Pancreas (tissue), 10 donors: ENCODE results near the gene CHD9. TPM values are rescaled to one million over a fixed set of nuclear protein-coding genes. Genes with fewer than 3 reads are reported as not detected.
"Not testable (repeated sequence)": the region's sequence is repeated elsewhere in the genome, so short reads cannot be mapped to it uniquely, and the experiment has no call there.

Experiments
- ATAC-seq, 4 donors: fragments of 200-7000 bp; cut with Tn5 transposase; one replicate each; pipeline versions ENCODE4 v1.8.0 to v1.9.1; 2020; ENCODE audit warnings: mild to moderate bottlenecking in 4 of 4, moderate library complexity in 4 of 4
- DNase-seq, 6 donors: peaks; one replicate each; pipeline ENCODE4 v3.0.0-alpha.2; 2020
- FAIRE-seq: peaks from 2 replicates; lab custom pipeline; 2012; peaks lifted over from hg19 to GRCh38; lab: Jason Lieb, UNC
- H3K27ac ChIP-seq, 4 donors: fragments of 200-600 bp; sonication (generic); 1 replicate in 3 of 4; 2 replicates in 1 of 4; pipeline versions ENCODE4 v1.5.0 to v1.8.0; 2020
- H3K27me3 ChIP-seq, 4 donors: fragments of 200-600 bp; one replicate each; pipeline ENCODE4 v1.8.0; 2021
- H3K36me3 ChIP-seq, 3 donors: fragments of 200-600 bp; sonication (generic) in 1 of 3; one replicate each; pipeline versions ENCODE4 v1.5.0 to v1.8.0; 2020 to 2021
- H3K4me1 ChIP-seq, 3 donors: fragments of 200-600 bp; one replicate each; pipeline ENCODE4 v1.8.0; 2021
- H3K4me3 ChIP-seq, 4 donors: fragments of 200-600 bp; sonication (generic) in 2 of 4; one replicate each; pipeline versions ENCODE4 v1.5.0 to v1.8.0; 2020 to 2021
- H3K9me3 ChIP-seq, 4 donors: fragments of 200-600 bp; one replicate each; pipeline ENCODE4 v1.8.0; 2021
- CTCF ChIP-seq, 4 donors: fragments of 200-600 bp; sonication (generic) in 3 of 4; IDR thresholded peaks; one replicate each; pipeline versions ENCODE4 v1.5.0 to v1.8.0; 2021; ENCODE audit warnings: antibody characterized with exemption in 4 of 4
- WGBS, 2 donors: extraction: QIAGEN DNeasy Blood & Tissue Kit; methylation state at CpG; one replicate each; pipeline ENCODE4 v1.1.7; 2013; 5-methylcytosine and 5-hydroxymethylcytosine counted together
- intact Hi-C, 3 donors: fragments of 100-400 bp; cut with DNase I; formaldehyde crosslinking; loops; one replicate each; pipeline versions ENCODE4 v1.11.1 to v1.14.2; 2022
- polyA plus RNA-seq, 2 donors: library from polyadenylated mRNA; stranded (reverse); fragments of 200-250 nt; gene quantifications; one replicate each; pipeline ENCODE4 v1.2.3, GENCODE V29; 2013
- total RNA-seq, 6 donors: library from RNA; stranded (reverse); fragmentation: NEBNext Ultra II Directional in 4 of 6; extraction: Animal tissue kit (Norgen Biotek cat#: 25700) in 4 of 6; gene quantifications; one replicate each; pipeline versions ENCODE4 v1.2.1 to v1.2.4, GENCODE V29; 2021 to 2023
- donor health status: healthy with polysubstance abuse.
- donor health status: DM: no; HTN: no; CAD: no; lungs with moderate emphysema.
- donor health status: DM: no; HTN: no; CAD: no.
- donor health status: control.
- donor health status: control.
- donor health status: Bipolar disorder and iron deficiency.
- donor health status: DM: yes; HTN: yes; CAD: no.
- donor health status: DM: no; HTN: no; CAD: no.
- donor health status: DM: no; HTN: no; CAD: no.
- donor health status: DM: yes; HTN: yes; CAD: no.

The CHD9 gene
- total and polyA plus RNA-seq, 8 donors: 7.2 to 40.9 (median 30.1) TPM

- H3K27me3 ChIP-seq: no peaks in the 10 kb centered on the region
- intact Hi-C loops: no loop called here
- FAIRE-seq (no peak), ATAC-seq (no peak), DNase-seq (no peak)
- WGBS, 2 donors: 54 to 59% methylated on average over 5 of the region's 5 CpGs
- H3K9me3 ChIP-seq: no peaks in the 10 kb centered on the region
- peak overlapping the region in 3 of 4 donors; percentile 23 to 80 (median 74) for H3K27ac ChIP-seq
- TF ChIP-seq CTCF (IDR thresholded peaks at IDR 0.05): no peak
- no peaks in the 10 kb centered on the region for H3K36me3 ChIP-seq
- H3K4me3 ChIP-seq: no peak overlapping the region
- peaks cover 0 to 4% (median 0%) of the 10 kb centered on the region in 3 donors for H3K4me1 ChIP-seq
These were observed 12.5 kb upstream of the CHD9 start for GRCh38 chr16:53042235-53042701.

GRCh38 chr16:53043428-53043831, 11.4 kb upstream of the CHD9 start:
- Histone ChIP-seq H3K4me1 (peaks cover 0 to 4% (median 0%) of the 10 kb centered on the region in 3 donors), H3K9me3 (no peaks in the 10 kb centered on the region), H3K27me3 (no peaks in the 10 kb centered on the region), H3K36me3 (no peaks in the 10 kb centered on the region), H3K27ac (peak overlapping the region; percentile 68 to 81 (median 77)), H3K4me3 (peak overlapping the region in 2 of 4 donors; percentile 30 to 37)
- WGBS, 2 donors: 16 to 32% methylated on average over 5 of the region's 5 CpGs
- intact Hi-C loops: no loop called here
- no peak for TF ChIP-seq CTCF (IDR thresholded peaks at IDR 0.05)
- no peak for FAIRE-seq
- DNase-seq: no peak
- peak in 3 of 4 donors; percentile 14 to 25 (median 24) for ATAC-seq

- 10 to 20% methylated on average over 11 of the region's 11 CpGs for WGBS, 2 donors
- peaks cover 0 to 4% (median 0%) of the 10 kb centered on the region in 3 donors for H3K4me1 ChIP-seq
- H3K36me3 ChIP-seq: no peaks in the 10 kb centered on the region
- intact Hi-C loops: no loop called here
- DNase-seq (peak in 5 of 6 donors; percentile 32 to 79 (median 68)), FAIRE-seq (no peak), ATAC-seq (peak; percentile 68 to 82 (median 76))
- peak overlapping the region; percentile 68 to 81 (median 77) for H3K27ac ChIP-seq
- H3K27me3 ChIP-seq: no peaks in the 10 kb centered on the region
- H3K4me3 ChIP-seq: peak overlapping the region in 2 of 4 donors; percentile 30 to 37
- no peak for TF ChIP-seq CTCF (IDR thresholded peaks at IDR 0.05)
- no peaks in the 10 kb centered on the region for H3K9me3 ChIP-seq
These were observed 10.7 kb upstream of the CHD9 start for GRCh38 chr16:53043986-53044601.

DNA sequence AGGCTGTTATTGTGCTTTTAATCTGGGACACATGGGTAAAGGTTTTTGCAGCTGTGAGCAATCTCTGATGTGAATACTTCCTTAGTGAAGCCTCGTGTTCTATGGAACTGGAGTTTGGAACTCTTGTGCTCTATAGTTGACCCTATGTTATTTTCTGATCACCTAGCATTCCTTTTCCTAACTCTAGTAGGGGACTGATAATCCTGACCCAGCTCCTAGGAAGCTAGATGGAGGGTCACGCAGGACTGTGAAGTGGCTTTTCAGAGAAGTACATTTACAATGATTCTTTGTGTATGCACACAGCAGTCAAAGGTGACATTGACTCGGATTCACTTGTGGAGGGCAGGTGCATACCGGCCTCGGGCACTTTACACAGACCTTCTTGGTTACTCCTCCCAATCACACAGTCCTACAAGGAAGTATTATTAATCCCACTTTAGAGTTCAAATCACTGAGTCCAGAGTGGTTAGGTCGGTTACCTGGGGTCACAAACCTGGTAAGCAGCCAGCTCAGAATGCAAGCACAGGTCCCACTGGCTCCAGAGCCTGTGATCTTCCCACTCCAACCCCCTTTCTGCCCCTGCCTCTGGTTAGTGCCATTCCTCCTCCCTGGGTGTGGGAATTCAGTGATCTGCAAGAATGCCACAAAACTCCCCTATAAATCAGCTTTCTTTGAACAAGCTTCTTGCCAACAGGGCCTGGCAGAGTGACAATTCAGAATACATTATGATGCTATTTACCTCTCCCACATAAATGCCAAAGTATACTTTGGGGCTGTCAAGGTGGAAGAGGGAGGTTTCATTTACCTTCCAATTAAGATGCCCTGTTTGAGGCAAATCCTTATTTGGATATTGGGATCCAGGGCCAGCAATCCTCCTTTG, 9.2 kb upstream of the CHD9 start:
- peaks cover 0 to 4% (median 0%) of the 10 kb centered on the region in 3 donors for H3K4me1 ChIP-seq
- no peaks in the 10 kb centered on the region for H3K27me3 ChIP-seq
- intact Hi-C loops: no loop called here

GRCh38 chr16:53047515-53047914, 7.3 kb upstream of the CHD9 start:
- H3K4me3 ChIP-seq, intact Hi-C loops, DNase-seq, FAIRE-seq, H3K27ac ChIP-seq, ATAC-seq, H3K36me3 ChIP-seq, H3K4me1 ChIP-seq, H3K9me3 ChIP-seq, H3K27me3 ChIP-seq: not testable (repeated sequence)
- 82 to 92% methylated on average over 5 of the region's 5 CpGs for WGBS, 2 donors

More for the DNA sequence above, 9.2 kb upstream of the CHD9 start:
- Histone ChIP-seq H3K27ac (peak overlapping the region in 3 of 4 donors; percentile 74 to 81 (median 80)), H3K4me3 (no peak overlapping the region), H3K9me3 (no peaks in the 10 kb centered on the region), H3K36me3 (no peaks in the 10 kb centered on the region)
- ATAC-seq (peak in 2 of 4 donors; percentile 12 to 22), DNase-seq (peak in 2 of 6 donors; percentile 23 to 33), FAIRE-seq (no peak)
- TF ChIP-seq CTCF (IDR thresholded peaks at IDR 0.05): no peak
- WGBS, 2 donors: 41 to 45% methylated on average over 6 of the region's 6 CpGs
